IgD-negative memory B cell (primary cell): ENCODE measurements around the gene CBX1. TPM values are rescaled to one million over a fixed set of nuclear protein-coding genes. Genes with fewer than 3 reads are reported as not detected.

Source experiments
- H3K27ac Mint-ChIP-seq, 3 donors: one replicate each; pipeline ENCODE4 v1.8.0; 2020 to 2022; ENCODE audit warnings: mild to moderate bottlenecking in 3 of 3, mixed read lengths in 3 of 3, moderate library complexity in 1 of 3
- H3K27me3 Mint-ChIP-seq: one replicate; pipeline ENCODE4 v1.8.0; 2021; ENCODE audit warnings: mixed read lengths
- H3K36me3 Mint-ChIP-seq: one replicate; pipeline ENCODE4 v1.8.0; 2020; ENCODE audit warnings: mild to moderate bottlenecking, mixed read lengths
- H3K4me1 Mint-ChIP-seq, 3 donors: one replicate each; pipeline ENCODE4 v1.8.0; 2020 to 2022; ENCODE audit warnings: mixed read lengths in 3 of 3, mild to moderate bottlenecking in 1 of 3
- H3K4me3 Mint-ChIP-seq, 4 donors: one replicate each; pipeline ENCODE4 v1.8.0; 2020 to 2022; ENCODE audit warnings: mild to moderate bottlenecking in 4 of 4, mixed read lengths in 4 of 4, moderate library complexity in 3 of 4
- H3K9me3 Mint-ChIP-seq, 3 donors: one replicate each; pipeline ENCODE4 v1.8.0; 2020 to 2021; ENCODE audit warnings: mixed read lengths in 3 of 3, mild to moderate bottlenecking in 1 of 3
- polyA plus RNA-seq: library from polyadenylated mRNA; unstranded; fragments of 300-500 nt; fragmentation: Illumina TruSeq; gene quantifications from one replicate; pipeline ENCODE4 v1.2.3, GENCODE V29; 2021

CBX1 gene
- polyA plus RNA-seq, 1 donor from 2014 or later = 19.8 TPM

DNA sequence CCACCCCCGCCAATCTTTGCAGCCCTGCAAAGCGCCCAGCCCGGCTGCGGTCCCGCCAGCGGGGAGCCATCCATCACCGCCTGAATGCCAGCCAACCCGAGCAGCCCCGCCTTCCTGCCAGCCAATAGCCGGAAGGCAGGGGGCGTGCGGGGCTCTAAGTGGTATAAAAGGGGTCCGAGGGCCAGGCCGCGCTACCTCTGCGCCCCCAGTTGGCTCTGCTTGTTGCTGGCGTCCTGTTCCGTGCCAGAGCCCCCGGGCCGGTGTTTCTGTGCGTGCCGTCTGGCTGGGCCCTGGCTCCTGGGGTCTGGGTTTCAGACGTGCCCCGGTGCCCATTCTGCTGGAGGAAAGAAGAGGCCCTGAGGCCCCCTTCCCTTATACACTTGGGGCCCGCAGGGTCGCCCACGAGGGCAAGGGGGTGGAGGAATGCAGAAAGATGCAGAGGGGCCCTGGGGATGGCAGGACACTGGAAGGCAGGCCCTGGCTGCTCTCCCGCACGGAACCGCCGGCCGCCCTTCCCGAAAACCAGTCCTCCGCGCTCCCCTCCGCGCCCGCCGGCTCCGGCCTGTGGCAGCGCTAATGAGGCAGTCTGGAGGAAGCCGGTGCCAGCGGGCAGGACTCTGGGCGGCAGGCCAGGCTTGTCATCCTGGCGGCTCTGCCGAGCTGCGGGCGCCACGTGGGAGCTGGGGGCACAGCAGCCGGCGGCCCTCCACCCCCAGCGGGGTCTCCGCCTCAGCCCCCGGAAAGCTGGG, 77.7 kb downstream of the CBX1 start:
- Mint-ChIP-seq H3K4me1 (peaks cover 16 to 32% (median 19%) of the 10 kb centered on the region in 3 donors), H3K4me3 (peak overlapping the region; percentile 72 to 92 (median 82)), H3K27me3 (peaks cover 16% of the 10 kb centered on the region)

DNA sequence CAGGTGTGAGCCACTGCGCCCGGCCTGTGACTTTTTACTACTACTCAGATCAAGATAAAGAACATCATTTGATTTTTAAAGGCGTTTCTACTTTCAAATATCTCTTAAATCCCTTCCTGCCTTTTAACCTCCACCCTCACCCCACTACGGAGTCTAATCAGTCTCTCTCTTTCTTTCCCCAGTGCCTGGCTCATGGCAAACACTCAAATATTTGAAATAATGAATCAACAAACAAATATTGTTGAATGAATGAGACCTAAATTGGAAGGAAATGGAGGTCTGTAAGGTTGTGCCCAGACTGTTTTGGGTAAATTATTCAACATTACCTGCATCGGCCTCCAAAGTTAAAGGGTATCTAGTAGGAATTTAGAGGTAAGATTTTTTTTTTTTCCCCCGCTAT, 78.4 kb downstream of the CBX1 start:
- Mint-ChIP-seq H3K4me3 (peak overlapping the region in 2 of 4 donors; percentile 72 to 77), H3K4me1 (peaks cover 18 to 32% (median 19%) of the 10 kb centered on the region in 3 donors), H3K36me3 (no peaks in the 10 kb centered on the region), H3K27me3 (peaks cover 16% of the 10 kb centered on the region), H3K9me3 (no peaks in the 10 kb centered on the region), H3K27ac (peak overlapping the region in 1 of 3 donors; percentile 73)

More for the DNA sequence above, 77.7 kb downstream of the CBX1 start:
- peak overlapping the region in 2 of 3 donors; percentile 73 to 91 for H3K27ac Mint-ChIP-seq
- H3K36me3 Mint-ChIP-seq = no peaks in the 10 kb centered on the region
- no peaks in the 10 kb centered on the region for H3K9me3 Mint-ChIP-seq

GRCh38 chr17:48021934-48022333, 79.3 kb downstream of the CBX1 start:
- H3K27ac Mint-ChIP-seq = peak overlapping the region in 1 of 3 donors; percentile 5
- peaks cover 16% of the 10 kb centered on the region for H3K27me3 Mint-ChIP-seq
- no peaks in the 10 kb centered on the region for H3K36me3 Mint-ChIP-seq
- no peaks in the 10 kb centered on the region for H3K9me3 Mint-ChIP-seq
- peak overlapping the region in 1 of 4 donors; percentile 19 for H3K4me3 Mint-ChIP-seq
- H3K4me1 Mint-ChIP-seq = peaks cover 22 to 31% (median 24%) of the 10 kb centered on the region in 3 donors

Other genes with a start within 250 kb of the CBX1 start
- gene SP2, start 205.2 kb downstream of the CBX1 start, polyA plus RNA-seq = 13.7 TPM
- 17.4 TPM for gene PNPO, start 159.9 kb downstream of the CBX1 start, polyA plus RNA-seq
- gene PRR15L, start 143.6 kb downstream of the CBX1 start, polyA plus RNA-seq = not detected
- gene CDK5RAP3, start 130.4 kb downstream of the CBX1 start, polyA plus RNA-seq = 80.0 TPM
- gene COPZ2, start 63.7 kb downstream of the CBX1 start, polyA plus RNA-seq = 1.7 TPM
- 20.5 TPM for gene NFE2L1, start 53.1 kb downstream of the CBX1 start, polyA plus RNA-seq
- 33.3 TPM for gene SNX11, start 6.3 kb upstream of the CBX1 start, polyA plus RNA-seq